T-helper 9 cell (primary cell): ENCODE results near the gene EPN3.

Experiments
- DNase-seq: peaks from one replicate; pipeline ENCODE4 v3.0.0-alpha.2; 2020

EPN3 gene

DNA sequence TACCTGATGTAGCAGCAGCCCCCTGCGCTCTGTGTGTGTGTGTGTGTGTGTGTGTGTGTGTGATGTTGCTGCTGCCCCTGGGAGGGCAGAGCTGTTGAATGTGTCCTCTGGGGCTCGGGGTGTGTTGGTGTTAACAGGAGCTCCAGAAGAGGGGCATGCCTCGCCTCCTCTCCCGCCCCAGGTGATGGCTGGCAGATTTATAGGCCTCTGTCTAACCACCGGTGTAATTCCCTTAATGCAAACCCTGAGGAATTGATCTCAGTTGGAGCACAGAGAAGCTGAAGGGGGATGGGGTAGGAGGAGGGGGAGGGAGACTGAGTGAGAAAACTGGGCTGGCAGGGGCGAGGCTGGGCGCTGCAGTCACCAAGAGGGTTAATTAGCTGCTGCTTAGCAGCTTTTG lies 38.0 kb downstream of the EPN3 start:
- no peak for DNase-seq

DNA sequence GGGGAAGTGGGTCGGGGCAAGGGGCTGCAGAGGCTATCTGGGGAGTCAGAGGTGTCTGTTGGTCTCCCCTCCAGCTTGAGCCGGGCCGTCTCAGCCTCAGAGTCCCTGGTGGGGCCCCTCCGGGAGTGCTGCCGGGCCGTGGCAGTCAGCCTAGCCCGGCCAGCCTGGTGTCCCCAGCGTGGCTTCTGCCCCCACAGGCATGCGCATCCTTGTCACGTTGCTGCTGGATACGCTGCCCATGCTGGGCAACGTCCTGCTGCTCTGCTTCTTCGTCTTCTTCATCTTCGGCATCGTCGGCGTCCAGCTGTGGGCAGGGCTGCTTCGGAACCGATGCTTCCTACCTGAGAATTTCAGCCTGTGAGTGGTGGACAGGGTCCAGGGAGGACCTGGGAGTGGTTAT lies 39.1 kb downstream of the EPN3 start:
- no peak for DNase-seq

DNA sequence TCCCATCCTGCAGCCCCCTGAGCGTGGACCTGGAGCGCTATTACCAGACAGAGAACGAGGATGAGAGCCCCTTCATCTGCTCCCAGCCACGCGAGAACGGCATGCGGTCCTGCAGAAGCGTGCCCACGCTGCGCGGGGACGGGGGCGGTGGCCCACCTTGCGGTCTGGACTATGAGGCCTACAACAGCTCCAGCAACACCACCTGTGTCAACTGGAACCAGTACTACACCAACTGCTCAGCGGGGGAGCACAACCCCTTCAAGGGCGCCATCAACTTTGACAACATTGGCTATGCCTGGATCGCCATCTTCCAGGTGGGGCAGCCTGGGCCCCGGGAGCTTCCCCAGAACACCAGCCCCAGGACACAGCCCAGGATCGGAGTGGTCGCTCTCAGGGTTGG lies 40.0 kb downstream of the EPN3 start:
- DNase-seq: no peak

DNA sequence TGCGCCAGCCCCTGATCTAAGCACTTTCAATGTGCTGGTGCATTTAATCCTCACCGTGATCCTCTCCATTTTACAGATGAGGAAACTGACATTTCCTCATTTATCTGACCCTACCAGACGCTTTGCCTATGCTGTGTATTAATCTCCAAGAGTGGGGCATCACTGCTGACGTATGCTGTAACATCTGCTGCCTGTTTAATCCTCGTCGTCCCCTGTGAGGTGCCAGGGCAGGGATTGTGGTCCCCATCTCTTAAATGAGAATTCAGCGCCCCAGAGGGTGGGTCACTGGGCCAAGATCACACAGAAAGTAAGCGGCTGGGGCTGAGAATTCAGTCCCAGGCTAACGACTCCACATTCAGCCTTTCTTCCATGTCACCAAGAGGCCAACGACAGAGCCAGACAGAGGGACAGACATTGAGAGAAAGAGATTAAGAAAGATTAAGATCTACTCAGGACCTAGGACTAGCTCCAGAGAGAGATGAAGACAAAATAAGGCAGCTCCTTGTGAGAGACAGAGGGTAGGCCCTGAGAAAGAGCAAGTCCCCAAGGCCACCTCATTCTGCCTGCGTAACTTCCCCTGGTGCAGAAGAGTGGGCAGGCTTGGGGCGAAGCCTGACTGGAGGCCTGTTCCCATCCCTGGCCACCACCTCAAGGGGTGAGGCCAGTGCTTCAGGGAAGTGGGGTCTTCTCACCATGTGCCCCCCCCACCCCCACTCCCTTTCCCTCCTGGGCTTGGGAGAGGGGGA lies 41.5 kb downstream of the EPN3 start:
- DNase-seq: no peak

DNA sequence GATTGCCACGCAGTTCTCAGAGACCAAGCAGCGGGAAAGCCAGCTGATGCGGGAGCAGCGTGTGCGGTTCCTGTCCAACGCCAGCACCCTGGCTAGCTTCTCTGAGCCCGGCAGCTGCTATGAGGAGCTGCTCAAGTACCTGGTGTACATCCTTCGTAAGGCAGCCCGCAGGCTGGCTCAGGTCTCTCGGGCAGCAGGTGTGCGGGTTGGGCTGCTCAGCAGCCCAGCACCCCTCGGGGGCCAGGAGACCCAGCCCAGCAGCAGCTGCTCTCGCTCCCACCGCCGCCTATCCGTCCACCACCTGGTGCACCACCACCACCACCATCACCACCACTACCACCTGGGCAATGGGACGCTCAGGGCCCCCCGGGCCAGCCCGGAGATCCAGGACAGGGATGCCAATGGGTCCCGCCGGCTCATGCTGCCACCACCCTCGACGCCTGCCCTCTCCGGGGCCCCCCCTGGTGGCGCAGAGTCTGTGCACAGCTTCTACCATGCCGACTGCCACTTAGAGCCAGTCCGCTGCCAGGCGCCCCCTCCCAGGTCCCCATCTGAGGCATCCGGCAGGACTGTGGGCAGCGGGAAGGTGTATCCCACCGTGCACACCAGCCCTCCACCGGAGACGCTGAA lies 43.2 kb downstream of the EPN3 start:
- no peak for DNase-seq

DNA sequence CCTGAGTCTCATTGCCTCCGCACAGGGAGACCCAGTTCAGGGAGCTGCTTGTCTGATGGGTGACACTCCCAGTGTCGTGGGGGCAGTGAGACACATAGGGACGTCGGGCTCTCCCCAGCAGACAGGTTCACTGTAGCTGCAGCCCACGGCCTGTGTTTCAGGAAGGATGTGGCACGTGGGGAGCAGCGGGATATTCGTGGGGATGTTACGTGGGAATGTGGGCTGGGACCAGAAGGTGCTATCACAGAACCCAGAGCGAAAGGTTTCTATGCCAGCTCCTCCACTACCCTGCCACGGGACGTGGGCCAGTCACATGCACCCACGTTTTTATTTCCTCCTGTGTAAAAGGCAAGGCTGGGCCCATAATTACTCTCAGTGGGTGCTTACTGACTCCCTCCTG lies 44.3 kb downstream of the EPN3 start:
- DNase-seq: no peak

DNA sequence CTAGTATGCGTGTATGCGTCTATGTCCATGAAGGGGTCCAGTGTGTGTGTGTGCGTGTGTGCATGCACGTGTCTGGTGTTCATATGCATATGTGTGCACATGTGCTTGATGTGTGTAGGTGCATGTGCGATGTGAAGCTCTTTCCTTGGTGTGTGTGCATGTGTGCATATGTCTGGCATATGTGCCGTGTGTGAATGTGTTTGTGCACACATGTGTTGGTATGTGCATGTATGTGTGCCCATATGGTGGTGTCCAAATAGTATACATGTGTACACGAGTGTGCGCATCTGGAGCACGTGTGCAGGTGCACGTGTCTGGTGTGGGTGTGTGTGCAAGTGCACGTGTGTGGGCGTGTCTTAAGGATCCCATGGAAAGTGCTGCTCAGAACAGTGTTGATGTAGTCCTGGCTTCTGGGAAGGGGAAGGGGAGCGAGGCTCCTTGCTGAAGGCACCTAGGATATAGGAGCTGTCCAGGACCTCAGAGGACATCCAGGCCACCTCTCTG lies 45.0 kb downstream of the EPN3 start:
- DNase-seq: no peak

DNA sequence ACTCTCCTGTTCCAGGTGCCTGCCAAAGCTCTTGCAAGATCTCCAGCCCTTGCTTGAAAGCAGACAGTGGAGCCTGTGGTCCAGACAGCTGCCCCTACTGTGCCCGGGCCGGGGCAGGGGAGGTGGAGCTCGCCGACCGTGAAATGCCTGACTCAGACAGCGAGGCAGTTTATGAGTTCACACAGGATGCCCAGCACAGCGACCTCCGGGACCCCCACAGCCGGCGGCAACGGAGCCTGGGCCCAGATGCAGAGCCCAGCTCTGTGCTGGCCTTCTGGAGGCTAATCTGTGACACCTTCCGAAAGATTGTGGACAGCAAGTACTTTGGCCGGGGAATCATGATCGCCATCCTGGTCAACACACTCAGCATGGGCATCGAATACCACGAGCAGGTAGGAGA lies 45.6 kb downstream of the EPN3 start:
- no peak for DNase-seq

GRCh38 chr17:50579399-50579798 lies 46.9 kb downstream of the EPN3 start:
- DNase-seq: no peak

DNA sequence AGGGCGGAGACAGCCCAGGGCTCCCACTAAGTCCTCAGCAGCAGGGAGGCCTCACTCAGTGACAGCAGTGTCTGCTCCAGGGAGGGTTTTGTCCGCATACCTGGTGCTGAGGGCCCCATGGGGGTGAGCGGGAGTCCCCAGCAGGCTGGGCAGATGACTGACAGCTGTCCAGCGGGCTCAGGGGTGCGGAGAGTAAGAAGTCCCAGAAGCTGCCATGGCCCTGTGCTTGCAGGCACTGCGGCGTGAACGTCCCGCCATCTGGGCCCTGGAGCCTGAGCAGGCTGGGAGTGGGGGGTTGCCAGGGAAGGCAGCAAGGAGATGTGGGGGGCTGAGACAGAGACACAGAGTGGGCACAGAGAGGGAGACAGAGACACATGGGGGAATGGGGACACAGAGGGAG lies 48.1 kb downstream of the EPN3 start:
- DNase-seq: no peak

GRCh38 chr17:50581316-50581715 lies 48.8 kb downstream of the EPN3 start:
- no peak for DNase-seq

GRCh38 chr17:50582741-50583140 lies 50.2 kb downstream of the EPN3 start:
- no peak for DNase-seq

- DNase-seq: no peak
These were observed 51.1 kb downstream of the EPN3 start for GRCh38 chr17:50583641-50584040.

DNA sequence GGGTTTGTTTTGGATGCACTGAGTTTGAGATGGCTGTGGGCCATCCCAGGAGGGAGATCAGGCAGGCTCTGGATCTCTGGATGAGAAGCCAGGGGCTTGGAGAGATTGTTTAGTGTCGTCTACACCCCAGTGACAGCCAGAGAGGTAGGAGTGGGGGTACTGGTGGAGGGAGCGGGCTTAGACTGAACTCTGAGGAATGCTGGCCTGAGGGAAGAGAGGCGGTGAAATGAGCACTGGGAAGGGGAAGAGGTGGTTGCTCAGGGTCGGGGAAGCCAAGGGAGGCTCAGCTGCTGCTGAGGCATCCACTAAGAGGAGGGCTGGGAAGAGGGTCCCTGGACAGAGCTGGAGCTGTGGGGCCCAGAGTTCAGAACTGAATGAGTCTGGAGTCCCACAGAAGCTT lies 51.6 kb downstream of the EPN3 start:
- DNase-seq: no peak

- DNase-seq: no peak
These were observed 52.2 kb downstream of the EPN3 start for GRCh38 chr17:50584749-50585148.

- DNase-seq: no peak
These were observed 52.8 kb downstream of the EPN3 start for GRCh38 chr17:50585346-50585745.

DNA sequence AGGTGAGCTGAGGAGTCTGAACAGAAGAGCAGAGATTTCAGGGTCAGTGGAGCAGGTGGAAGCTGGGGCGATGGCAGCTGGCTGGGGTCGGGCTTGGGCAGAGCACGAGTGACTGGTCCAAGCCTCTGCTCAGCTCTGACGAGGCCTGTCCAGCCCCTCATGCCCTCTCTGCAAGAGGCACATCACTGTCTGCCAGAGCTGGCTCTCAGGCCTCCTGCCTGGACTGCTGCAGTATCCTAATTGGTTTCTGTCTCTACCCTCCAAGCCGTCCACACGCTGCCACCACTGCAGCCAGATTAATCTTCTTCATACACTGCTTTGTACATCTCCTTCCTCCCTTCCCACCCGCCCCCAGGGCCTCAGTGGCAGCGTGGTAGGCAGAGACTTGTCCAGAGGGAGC lies 53.4 kb downstream of the EPN3 start:
- DNase-seq: no peak

DNA sequence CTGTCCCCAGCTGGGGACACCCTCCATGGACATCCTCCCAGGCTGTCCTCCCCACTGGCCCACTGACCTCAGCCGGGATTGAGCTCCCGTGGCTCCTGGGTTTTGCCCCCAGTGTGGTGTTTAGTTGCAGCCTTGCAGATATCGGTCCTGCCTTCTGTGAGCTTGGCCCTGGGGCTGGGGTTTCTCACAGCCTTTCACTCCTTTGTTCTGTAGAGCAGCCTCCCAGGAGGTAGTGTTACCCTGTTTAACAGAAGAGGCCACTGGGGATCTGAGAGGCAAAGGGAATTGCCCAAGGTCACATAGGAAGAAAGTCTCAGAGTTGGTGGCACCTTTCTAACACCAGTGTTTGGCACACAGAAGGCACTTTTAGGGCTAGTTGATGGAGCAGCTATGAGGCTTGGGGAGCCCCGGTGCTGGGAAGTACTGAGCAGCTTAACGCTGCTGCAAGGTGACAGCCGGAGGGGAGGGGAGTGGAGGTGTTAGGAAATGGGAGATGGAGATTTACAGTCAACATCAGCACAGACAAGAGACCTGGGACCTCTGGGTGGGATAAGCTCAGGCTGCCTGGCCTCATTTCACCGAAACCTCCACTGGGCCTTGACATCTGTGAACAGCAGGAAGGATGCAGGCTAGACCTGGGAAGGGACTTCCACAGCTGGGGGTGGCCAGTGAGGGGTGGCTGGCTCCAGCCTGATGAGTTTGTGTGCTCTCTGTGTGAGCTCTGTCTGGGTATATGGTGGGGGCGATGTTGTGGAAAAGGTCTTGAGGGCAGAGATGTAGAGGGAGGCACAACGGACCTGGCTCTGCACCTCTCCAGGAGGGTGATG lies 54.1 kb downstream of the EPN3 start:
- DNase-seq: no peak

- no peak for DNase-seq
These were observed 55.0 kb downstream of the EPN3 start for GRCh38 chr17:50587571-50587970.

DNA sequence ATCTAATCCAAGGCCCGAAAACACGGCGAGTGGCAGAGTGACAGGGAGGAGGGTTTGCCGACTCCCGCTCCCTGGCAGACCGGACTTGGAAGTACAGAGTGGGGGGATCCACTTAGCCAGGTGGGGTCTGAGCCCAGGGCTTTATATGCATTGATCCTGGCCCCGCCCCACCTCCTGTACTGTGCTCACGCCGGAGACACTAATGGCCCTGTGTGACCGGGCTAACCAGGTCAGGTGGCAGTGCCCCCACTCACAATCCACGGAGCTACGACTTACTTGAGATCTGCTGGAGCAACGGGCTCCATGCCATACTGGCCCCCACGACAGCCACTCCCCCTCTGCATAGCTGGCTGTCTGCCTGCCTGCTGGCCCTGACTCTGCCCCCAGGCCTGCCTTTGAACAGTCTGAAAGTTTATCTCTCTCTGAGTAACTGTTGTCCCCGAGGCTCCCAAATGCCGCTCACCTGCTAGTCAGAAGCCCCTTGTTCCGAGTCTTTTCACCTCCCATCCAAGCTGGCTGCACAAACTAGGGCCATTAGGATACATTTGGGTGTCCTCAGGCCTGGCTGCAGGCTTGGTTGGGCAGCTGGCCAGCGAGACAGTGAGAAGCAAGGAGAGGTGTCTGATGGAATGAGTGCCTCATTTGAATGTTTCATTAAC lies 56.0 kb downstream of the EPN3 start:
- DNase-seq: no peak

GRCh38 chr17:50589095-50589705 lies 56.7 kb downstream of the EPN3 start:
- DNase-seq: no peak

- DNase-seq: no peak
These were observed 58.6 kb downstream of the EPN3 start for GRCh38 chr17:50590946-50591737.
